ENCODE measurements around the gene DTX3L.

The DTX3L gene

GRCh38 chr3:122602011-122602710 lies 38.0 kb downstream of the DTX3L start:
- TF ChIP-seq TARDBP (IDR thresholded peaks at IDR 0.05): no peak
- TF ChIP-seq ELF4 (IDR thresholded peaks at IDR 0.05): no peak
- TF ChIP-seq FOXM1 (IDR thresholded peaks at IDR 0.05; ENCODE audit: borderline replicate concordance): no peak
- TF ChIP-seq HDGF (IDR thresholded peaks at IDR 0.05; ENCODE audit: borderline replicate concordance): no peak
- TF ChIP-seq FOXK2 (IDR thresholded peaks at IDR 0.05): no peak
- TF ChIP-seq ZNF384 (IDR thresholded peaks at IDR 0.05): no peak
- TF ChIP-seq PKNOX1 (IDR thresholded peaks at IDR 0.05): no peak
- no peak for TF ChIP-seq LEF1 (IDR thresholded peaks at IDR 0.05; ENCODE audit: borderline replicate concordance)
- TF ChIP-seq SP1 (IDR thresholded peaks at IDR 0.05): no peak
- TF ChIP-seq SUZ12 (IDR thresholded peaks at IDR 0.05): no peak
- no peak for TF ChIP-seq BHLHE40 (IDR thresholded peaks at IDR 0.05; ENCODE audit: borderline replicate concordance)
- no peak for TF ChIP-seq ARNT (IDR thresholded peaks at IDR 0.05)
- no peak for TF ChIP-seq L3MBTL2 (conservative IDR thresholded peaks at IDR 0.05)
- no peak for TF ChIP-seq CTBP1 (IDR thresholded peaks at IDR 0.05; ENCODE audit: borderline replicate concordance)
- no peak for TF ChIP-seq FOXA1 (IDR thresholded peaks at IDR 0.05)
- TF ChIP-seq NFRKB (IDR thresholded peaks at IDR 0.05): no peak
- POLR2A ChIA-PET: no interaction called here
- CTCF ChIA-PET: no interaction called here
- no peak for DNase-seq (ENCODE audit: extremely low spot score)

- no peak for TF ChIP-seq SUZ12 (IDR thresholded peaks at IDR 0.05)
- ChIA-PET CTCF (no interaction called here), POLR2A (no interaction called here)
- DNase-seq (ENCODE audit: extremely low spot score): no peak
Observed at GRCh38 chr3:122603056-122603455, 38.9 kb downstream of the DTX3L start.

GRCh38 chr3:122606330-122606729 lies 42.2 kb downstream of the DTX3L start:
- POLR2A ChIA-PET: no interaction called here
- CTCF ChIA-PET: no interaction called here
- no peak for TF ChIP-seq ARNT (IDR thresholded peaks at IDR 0.05)
- TF ChIP-seq LEF1 (IDR thresholded peaks at IDR 0.05; ENCODE audit: borderline replicate concordance): no peak
- TF ChIP-seq BHLHE40 (IDR thresholded peaks at IDR 0.05; ENCODE audit: borderline replicate concordance): no peak
- no peak for TF ChIP-seq CTBP1 (IDR thresholded peaks at IDR 0.05; ENCODE audit: borderline replicate concordance)
- no peak for TF ChIP-seq FOXK2 (IDR thresholded peaks at IDR 0.05)
- TF ChIP-seq ZNF384 (IDR thresholded peaks at IDR 0.05): no peak
- TF ChIP-seq NFRKB (IDR thresholded peaks at IDR 0.05): no peak
- no peak for TF ChIP-seq TARDBP (IDR thresholded peaks at IDR 0.05)
- no peak for TF ChIP-seq FOXM1 (IDR thresholded peaks at IDR 0.05; ENCODE audit: borderline replicate concordance)
- TF ChIP-seq L3MBTL2 (conservative IDR thresholded peaks at IDR 0.05): no peak
- no peak for TF ChIP-seq PKNOX1 (IDR thresholded peaks at IDR 0.05)
- TF ChIP-seq SUZ12 (IDR thresholded peaks at IDR 0.05): no peak
- TF ChIP-seq SP1 (IDR thresholded peaks at IDR 0.05): no peak
- no peak for TF ChIP-seq HDGF (IDR thresholded peaks at IDR 0.05; ENCODE audit: borderline replicate concordance)
- no peak for TF ChIP-seq ELF4 (IDR thresholded peaks at IDR 0.05)
- no peak for TF ChIP-seq FOXA1 (IDR thresholded peaks at IDR 0.05)
- no peak for DNase-seq (ENCODE audit: extremely low spot score)

GRCh38 chr3:122608916-122609315 lies 44.8 kb downstream of the DTX3L start:
- ChIA-PET POLR2A (no interaction called here), CTCF (no interaction called here)
- DNase-seq (ENCODE audit: extremely low spot score): no peak
- TF ChIP-seq ARNT (IDR thresholded peaks at IDR 0.05): no peak
- TF ChIP-seq ELF4 (IDR thresholded peaks at IDR 0.05): no peak
- no peak for TF ChIP-seq CTBP1 (IDR thresholded peaks at IDR 0.05; ENCODE audit: borderline replicate concordance)
- TF ChIP-seq BHLHE40 (IDR thresholded peaks at IDR 0.05; ENCODE audit: borderline replicate concordance): no peak
- no peak for TF ChIP-seq FOXM1 (IDR thresholded peaks at IDR 0.05; ENCODE audit: borderline replicate concordance)
- no peak for TF ChIP-seq SP1 (IDR thresholded peaks at IDR 0.05)
- no peak for TF ChIP-seq HDGF (IDR thresholded peaks at IDR 0.05; ENCODE audit: borderline replicate concordance)
- no peak for TF ChIP-seq TARDBP (IDR thresholded peaks at IDR 0.05)
- TF ChIP-seq ZNF384 (IDR thresholded peaks at IDR 0.05): no peak
- TF ChIP-seq PKNOX1 (IDR thresholded peaks at IDR 0.05): no peak
- TF ChIP-seq SUZ12 (IDR thresholded peaks at IDR 0.05): no peak
- no peak for TF ChIP-seq FOXA1 (IDR thresholded peaks at IDR 0.05)
- TF ChIP-seq L3MBTL2 (conservative IDR thresholded peaks at IDR 0.05): no peak
- TF ChIP-seq LEF1 (IDR thresholded peaks at IDR 0.05; ENCODE audit: borderline replicate concordance): no peak
- no peak for TF ChIP-seq NFRKB (IDR thresholded peaks at IDR 0.05)
- no peak for TF ChIP-seq FOXK2 (IDR thresholded peaks at IDR 0.05)

GRCh38 chr3:122609798-122610559 lies 45.8 kb downstream of the DTX3L start:
- POLR2A ChIA-PET: no interaction called here
- TF ChIP-seq SUZ12 (IDR thresholded peaks at IDR 0.05) (no peak), FOXA1 (IDR thresholded peaks at IDR 0.05) (no peak), SP1 (IDR thresholded peaks at IDR 0.05) (no peak), TARDBP (IDR thresholded peaks at IDR 0.05) (no peak), BHLHE40 (IDR thresholded peaks at IDR 0.05; ENCODE audit: borderline replicate concordance) (no peak), FOXM1 (IDR thresholded peaks at IDR 0.05; ENCODE audit: borderline replicate concordance) (no peak), PKNOX1 (IDR thresholded peaks at IDR 0.05) (no peak), LEF1 (IDR thresholded peaks at IDR 0.05; ENCODE audit: borderline replicate concordance) (no peak), HDGF (IDR thresholded peaks at IDR 0.05; ENCODE audit: borderline replicate concordance) (no peak), ELF4 (IDR thresholded peaks at IDR 0.05) (no peak), FOXK2 (IDR thresholded peaks at IDR 0.05) (no peak), ZNF384 (IDR thresholded peaks at IDR 0.05) (no peak), L3MBTL2 (conservative IDR thresholded peaks at IDR 0.05) (no peak), ARNT (IDR thresholded peaks at IDR 0.05) (no peak)
- CTCF ChIA-PET: no interaction called here
- DNase-seq (ENCODE audit: extremely low spot score): no peak
